LNCAP (cell line): Measurements from ENCODE around the gene SLC35F6.

Experiments used
- TF ChIP-seq, protein P1 (sequence below): fragments of 450-650 bp; IDR thresholded peaks from 2 replicates; pipeline ENCODE4 v1.5.1; 2017; ENCODE audit warnings: mild to moderate bottlenecking

SLC35F6 gene

DNA sequence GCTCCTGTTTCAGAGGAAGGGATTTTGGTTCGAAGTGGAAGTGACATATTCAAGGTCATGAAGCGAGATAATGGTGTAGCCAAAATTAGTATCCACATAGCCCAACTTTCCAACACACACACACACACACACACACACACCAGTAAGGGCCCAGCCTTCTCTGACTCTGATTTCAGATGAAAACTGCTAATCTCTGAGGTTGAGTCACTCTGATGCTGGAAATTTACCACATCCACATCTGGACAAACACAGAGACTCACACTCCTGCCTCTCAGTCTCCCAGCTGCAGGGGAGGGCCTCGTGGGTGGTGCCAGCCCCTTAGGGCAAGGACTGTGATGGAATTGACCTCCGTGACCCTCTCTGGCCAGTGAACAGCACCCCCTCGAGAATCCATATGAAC, 29.0 kb upstream of the SLC35F6 start:
- TF ChIP-seq, protein P1, sequence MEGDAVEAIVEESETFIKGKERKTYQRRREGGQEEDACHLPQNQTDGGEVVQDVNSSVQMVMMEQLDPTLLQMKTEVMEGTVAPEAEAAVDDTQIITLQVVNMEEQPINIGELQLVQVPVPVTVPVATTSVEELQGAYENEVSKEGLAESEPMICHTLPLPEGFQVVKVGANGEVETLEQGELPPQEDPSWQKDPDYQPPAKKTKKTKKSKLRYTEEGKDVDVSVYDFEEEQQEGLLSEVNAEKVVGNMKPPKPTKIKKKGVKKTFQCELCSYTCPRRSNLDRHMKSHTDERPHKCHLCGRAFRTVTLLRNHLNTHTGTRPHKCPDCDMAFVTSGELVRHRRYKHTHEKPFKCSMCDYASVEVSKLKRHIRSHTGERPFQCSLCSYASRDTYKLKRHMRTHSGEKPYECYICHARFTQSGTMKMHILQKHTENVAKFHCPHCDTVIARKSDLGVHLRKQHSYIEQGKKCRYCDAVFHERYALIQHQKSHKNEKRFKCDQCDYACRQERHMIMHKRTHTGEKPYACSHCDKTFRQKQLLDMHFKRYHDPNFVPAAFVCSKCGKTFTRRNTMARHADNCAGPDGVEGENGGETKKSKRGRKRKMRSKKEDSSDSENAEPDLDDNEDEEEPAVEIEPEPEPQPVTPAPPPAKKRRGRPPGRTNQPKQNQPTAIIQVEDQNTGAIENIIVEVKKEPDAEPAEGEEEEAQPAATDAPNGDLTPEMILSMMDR: no peak

DNA sequence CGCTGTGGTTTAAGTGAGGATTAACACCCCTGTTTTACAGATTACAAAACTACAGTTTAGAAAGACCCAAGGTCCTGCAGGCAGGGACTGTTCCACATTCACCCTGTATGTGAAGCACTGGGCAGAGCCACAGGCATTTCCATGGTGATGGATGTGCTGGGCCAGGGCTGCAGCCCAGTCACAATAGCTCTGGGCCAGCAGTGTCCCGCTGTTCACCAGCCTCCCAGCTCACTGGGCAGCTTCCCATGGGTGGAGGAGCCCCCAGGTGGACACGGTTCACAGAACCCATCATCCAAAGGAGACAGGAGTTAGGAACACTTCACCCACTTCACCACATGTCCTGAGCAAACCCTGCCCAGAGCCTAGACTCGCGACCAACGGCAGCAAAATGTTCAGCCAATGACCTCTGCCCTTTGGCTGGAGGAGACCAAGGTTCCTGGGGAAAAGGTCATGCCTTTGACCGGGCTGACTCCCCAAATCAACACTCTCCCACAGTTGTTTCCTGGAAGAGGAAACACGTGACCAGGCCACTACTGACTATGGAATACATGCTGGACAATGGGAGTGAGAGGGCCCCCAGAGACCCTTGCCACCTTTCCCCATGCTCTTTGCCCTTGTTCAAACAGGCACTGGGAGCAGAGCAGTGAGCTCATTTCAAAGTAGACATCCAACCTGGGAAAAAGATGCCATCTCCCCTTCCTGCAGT, 28.0 kb upstream of the SLC35F6 start:
- TF ChIP-seq, protein P1: no peak

DNA sequence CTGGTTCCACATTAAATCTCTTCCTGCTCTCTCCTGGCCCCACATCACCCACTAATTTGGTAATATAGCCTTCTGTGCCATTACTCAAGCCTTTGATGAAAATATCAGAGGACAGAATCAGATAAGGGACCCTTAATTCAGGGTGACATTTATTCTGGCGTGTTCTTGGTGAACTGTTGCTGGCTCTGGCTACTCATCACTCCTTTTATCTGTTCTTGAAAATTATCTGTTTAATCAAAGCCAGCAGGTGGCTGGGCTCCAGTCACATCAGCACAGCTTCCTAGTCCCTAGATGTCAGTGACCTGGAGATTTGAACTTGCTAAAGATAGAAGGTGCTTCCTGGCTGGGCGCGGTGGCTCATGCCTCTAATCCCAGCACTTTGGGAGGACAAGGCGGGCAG, 26.9 kb upstream of the SLC35F6 start:
- TF ChIP-seq, protein P1: no peak

DNA sequence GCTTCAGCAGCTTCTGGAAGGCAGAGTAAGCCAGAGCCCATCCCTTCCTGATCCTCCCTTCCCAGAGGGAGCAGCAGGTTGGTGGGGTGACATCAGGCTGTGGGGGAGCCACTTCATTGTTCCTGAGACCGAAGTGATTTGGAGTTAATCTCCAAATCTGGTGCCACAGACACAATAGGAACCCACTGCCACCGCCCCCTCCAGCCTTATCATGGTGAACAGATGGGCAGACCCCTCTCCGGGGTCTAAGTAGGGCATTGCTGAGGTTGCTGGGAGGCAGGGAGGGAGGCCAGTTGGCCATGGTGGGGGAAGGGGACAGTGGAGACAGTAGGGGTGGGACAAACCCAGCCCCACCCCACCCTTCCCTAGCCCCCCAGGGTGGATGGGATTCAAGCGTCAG, 25.6 kb upstream of the SLC35F6 start:
- TF ChIP-seq, protein P1: no peak

DNA sequence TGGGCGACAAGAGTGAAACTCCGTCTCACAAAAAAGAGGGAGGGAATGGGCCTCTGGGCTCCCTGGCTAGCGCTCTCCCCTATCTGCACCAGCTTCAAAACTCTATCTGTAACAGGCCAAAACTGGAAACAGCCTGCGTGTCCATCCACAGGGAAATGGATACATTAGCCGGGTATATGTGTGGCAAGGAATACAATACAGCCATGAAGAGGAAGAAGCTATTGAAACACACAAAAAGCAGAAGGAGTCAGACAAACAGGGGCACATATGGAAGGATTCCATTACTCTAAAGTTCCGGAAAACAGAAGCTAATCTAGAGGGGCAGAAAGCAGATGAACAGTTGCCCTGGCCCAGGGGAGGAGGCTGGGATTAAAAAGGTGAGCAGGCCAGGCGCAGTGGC, 24.6 kb upstream of the SLC35F6 start:
- TF ChIP-seq, protein P1: no peak

DNA sequence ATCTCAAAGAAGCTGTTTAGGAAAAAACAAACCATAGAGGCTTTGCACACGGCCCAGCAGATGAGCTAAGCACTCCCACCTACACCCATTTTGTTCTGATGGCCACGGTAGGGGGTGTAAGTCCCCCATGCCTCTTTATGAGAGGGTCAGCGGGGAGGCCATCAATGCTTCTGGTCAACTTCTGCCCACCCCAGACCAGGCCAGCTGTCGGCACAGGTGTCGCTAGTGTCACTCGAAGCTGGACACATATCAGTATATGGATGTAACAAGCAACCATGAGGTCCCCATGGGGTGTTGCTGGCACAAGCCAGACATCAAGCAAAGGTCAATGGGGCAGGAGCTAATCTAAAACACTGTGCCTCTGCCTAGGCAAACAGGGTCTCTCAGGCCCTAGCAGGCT, 23.7 kb upstream of the SLC35F6 start:
- TF ChIP-seq, protein P1: no peak

DNA sequence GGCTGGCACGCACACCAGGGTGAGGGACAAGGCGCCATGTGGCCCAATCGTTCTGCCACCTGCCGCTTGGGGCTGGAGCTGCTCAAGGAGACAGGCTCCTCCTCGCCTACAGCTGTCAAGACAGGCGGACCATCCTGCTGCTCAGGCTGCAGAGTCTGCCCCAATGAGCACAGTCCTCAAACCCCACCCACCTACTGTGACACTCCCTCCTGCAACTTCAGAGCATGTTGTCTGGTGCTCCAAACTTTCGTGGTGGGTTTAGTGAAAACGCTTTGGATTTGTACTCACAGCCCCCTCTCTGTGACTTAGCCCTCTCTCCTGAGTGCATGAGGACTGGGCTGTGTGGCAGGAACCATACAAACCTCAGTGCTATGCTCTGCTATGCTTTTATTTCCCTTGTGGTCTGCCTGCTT, 23.2 kb upstream of the SLC35F6 start:
- TF ChIP-seq, protein P1: no peak
